DND-41 (cell line): ENCODE data around the gene HPCAL1.

Experiments
- ATAC-seq: fragments of 200-7000 bp; cut with Tn5 transposase; 3 replicates; pipeline ENCODE4 v1.9.1; 2021; ENCODE audit warnings: low read depth; ENCODE audit not compliant: insufficient read depth
- DNase-seq: peaks from one replicate; pipeline ENCODE4 v3.0.0-alpha.2; 2020
- H2AFZ ChIP-seq: 2 replicates; pipeline ENCODE4 v1.6.0; 2012; ENCODE audit warnings: low read depth, low read length
- H3K27ac ChIP-seq: 2 replicates; pipeline ENCODE4 v1.5.1; 2012; ENCODE audit warnings: low read length, inconsistent platforms
- H3K27me3 ChIP-seq: fragments of 200-600 bp; sonication (generic); 2 replicates; pipeline ENCODE4 v1.6.0; 2012; ENCODE audit warnings: low read length, mild to moderate bottlenecking, inconsistent platforms; ENCODE audit not compliant: insufficient read depth, poor library complexity
- H3K36me3 ChIP-seq: 2 replicates; pipeline ENCODE4 v1.5.1; 2012; ENCODE audit warnings: low read length, inconsistent platforms; ENCODE audit not compliant: insufficient read depth
- H3K4me1 ChIP-seq: 2 replicates; pipeline ENCODE4 v1.5.1; 2012; ENCODE audit warnings: mild to moderate bottlenecking, low read length; ENCODE audit not compliant: insufficient read depth
- H3K4me2 ChIP-seq: 2 replicates; pipeline ENCODE4 v1.6.0; 2012; ENCODE audit warnings: mild to moderate bottlenecking, moderate library complexity, low read length, inconsistent platforms; ENCODE audit not compliant: insufficient read depth
- H3K4me3 ChIP-seq, 2 experiments: fragments of 200-600 bp in 1 of 2; shearing (Covaris generic) in 1 of 2; 2 replicates each; pipeline ENCODE4 v1.5.1; 2012 to 2016; ENCODE audit warnings: inconsistent platforms in 2 of 2, low read length in 2 of 2, mild to moderate bottlenecking in 2 of 2, low read depth in 1 of 2, moderate library complexity in 1 of 2
- H3K79me2 ChIP-seq: 2 replicates; pipeline ENCODE4 v1.6.0; 2012; ENCODE audit warnings: low read length, inconsistent platforms; ENCODE audit not compliant: insufficient read depth
- H3K9ac ChIP-seq: 2 replicates; pipeline ENCODE4 v1.6.0; 2012; ENCODE audit warnings: low read depth, mild to moderate bottlenecking, inconsistent platforms, low read length, moderate library complexity
- H3K9me3 ChIP-seq: 2 replicates; pipeline ENCODE4 v1.5.1; 2012; ENCODE audit warnings: low read length, moderate library complexity, mild to moderate bottlenecking, inconsistent platforms; ENCODE audit not compliant: insufficient read depth, severe bottlenecking
- H4K20me1 ChIP-seq: 2 replicates; pipeline ENCODE4 v1.6.0; 2012; ENCODE audit warnings: low read length; ENCODE audit not compliant: insufficient read depth
- EZH2 ChIP-seq: IDR thresholded peaks from 3 replicates; pipeline ENCODE4 v1.6.1; 2012; ENCODE audit warnings: borderline replicate concordance, low read depth, mild to moderate bottlenecking, moderate library complexity, low read length, inconsistent platforms; ENCODE audit not compliant: severe bottlenecking
- TF ChIP-seq, protein P1 (sequence below): IDR thresholded peaks from 2 replicates; pipeline ENCODE4 v1.5.1; 2012; ENCODE audit warnings: borderline replicate concordance, low read length, moderate library complexity, mild to moderate bottlenecking; ENCODE audit not compliant: poor library complexity, severe bottlenecking; ENCODE audit errors: extremely low read depth

The HPCAL1 gene

DNA sequence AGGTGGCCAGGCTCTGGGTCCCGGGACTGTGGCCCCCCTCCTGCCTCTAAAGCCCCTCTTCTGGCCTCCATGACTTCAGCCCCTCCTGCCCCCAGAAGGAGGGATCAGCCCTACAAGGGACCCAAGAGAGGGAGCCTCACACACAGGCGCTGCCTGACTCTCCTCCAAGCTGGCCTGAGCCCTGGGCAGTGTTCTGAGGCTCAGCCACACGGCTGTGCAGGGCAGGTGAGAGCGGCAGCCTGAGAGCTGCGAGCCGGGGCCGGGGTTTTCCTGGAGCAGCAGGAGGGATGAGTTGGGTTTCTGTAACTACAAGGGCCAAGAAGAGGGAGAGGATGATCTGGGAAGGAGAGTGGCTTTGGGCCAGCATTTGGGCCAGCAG lies 70.1 kb downstream of the HPCAL1 start:
- ATAC-seq (no peak), DNase-seq (no peak)
- Histone ChIP-seq H3K27ac (no peak overlapping the region), H3K27me3 (no peaks in the 10 kb centered on the region), H3K4me3 (no peak overlapping the region), H4K20me1 (peaks cover 32% of the 10 kb centered on the region), H3K9ac (no peak overlapping the region), H3K4me1 (no peaks in the 10 kb centered on the region), H3K36me3 (no peaks in the 10 kb centered on the region), H2AFZ (no peak overlapping the region), H3K79me2 (no peaks in the 10 kb centered on the region), H3K9me3 (no peaks in the 10 kb centered on the region), H3K4me2 (no peak overlapping the region)
- TF ChIP-seq, protein P1, sequence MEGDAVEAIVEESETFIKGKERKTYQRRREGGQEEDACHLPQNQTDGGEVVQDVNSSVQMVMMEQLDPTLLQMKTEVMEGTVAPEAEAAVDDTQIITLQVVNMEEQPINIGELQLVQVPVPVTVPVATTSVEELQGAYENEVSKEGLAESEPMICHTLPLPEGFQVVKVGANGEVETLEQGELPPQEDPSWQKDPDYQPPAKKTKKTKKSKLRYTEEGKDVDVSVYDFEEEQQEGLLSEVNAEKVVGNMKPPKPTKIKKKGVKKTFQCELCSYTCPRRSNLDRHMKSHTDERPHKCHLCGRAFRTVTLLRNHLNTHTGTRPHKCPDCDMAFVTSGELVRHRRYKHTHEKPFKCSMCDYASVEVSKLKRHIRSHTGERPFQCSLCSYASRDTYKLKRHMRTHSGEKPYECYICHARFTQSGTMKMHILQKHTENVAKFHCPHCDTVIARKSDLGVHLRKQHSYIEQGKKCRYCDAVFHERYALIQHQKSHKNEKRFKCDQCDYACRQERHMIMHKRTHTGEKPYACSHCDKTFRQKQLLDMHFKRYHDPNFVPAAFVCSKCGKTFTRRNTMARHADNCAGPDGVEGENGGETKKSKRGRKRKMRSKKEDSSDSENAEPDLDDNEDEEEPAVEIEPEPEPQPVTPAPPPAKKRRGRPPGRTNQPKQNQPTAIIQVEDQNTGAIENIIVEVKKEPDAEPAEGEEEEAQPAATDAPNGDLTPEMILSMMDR = no peak

DNA sequence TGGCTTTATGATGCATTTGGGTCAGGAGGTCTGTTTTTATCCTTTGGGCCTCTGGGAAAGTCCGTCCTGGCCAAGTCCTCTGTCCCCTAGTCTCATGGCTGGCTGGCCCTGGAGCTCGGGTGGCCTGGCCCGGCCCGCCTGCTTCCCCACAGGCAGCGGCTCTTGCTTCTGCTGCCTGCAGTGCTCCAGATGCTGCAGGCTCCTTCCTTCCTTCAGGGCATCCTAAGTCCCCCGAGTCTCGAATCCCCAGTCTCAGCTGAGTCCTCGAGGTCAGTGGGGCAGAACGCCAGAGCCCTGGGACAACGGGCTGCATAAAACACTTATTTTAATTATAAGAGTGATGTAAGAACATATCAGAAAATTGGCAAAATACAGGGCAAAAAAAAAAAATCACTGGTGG lies 71.2 kb downstream of the HPCAL1 start:
- H3K9me3 ChIP-seq = no peaks in the 10 kb centered on the region
- H3K4me3 ChIP-seq = no peak overlapping the region
- H3K9ac ChIP-seq = no peak overlapping the region
- no peak overlapping the region for H3K4me2 ChIP-seq
- H3K27ac ChIP-seq = no peak overlapping the region
- H2AFZ ChIP-seq = no peak overlapping the region
- H3K36me3 ChIP-seq = no peaks in the 10 kb centered on the region
- no peaks in the 10 kb centered on the region for H3K79me2 ChIP-seq
- ATAC-seq (no peak), DNase-seq (no peak)
- TF ChIP-seq, protein P1 = no peak
- no peak for TF ChIP-seq EZH2
- no peaks in the 10 kb centered on the region for H3K27me3 ChIP-seq
- H3K4me1 ChIP-seq = no peaks in the 10 kb centered on the region
- peaks cover 29% of the 10 kb centered on the region for H4K20me1 ChIP-seq

DNA sequence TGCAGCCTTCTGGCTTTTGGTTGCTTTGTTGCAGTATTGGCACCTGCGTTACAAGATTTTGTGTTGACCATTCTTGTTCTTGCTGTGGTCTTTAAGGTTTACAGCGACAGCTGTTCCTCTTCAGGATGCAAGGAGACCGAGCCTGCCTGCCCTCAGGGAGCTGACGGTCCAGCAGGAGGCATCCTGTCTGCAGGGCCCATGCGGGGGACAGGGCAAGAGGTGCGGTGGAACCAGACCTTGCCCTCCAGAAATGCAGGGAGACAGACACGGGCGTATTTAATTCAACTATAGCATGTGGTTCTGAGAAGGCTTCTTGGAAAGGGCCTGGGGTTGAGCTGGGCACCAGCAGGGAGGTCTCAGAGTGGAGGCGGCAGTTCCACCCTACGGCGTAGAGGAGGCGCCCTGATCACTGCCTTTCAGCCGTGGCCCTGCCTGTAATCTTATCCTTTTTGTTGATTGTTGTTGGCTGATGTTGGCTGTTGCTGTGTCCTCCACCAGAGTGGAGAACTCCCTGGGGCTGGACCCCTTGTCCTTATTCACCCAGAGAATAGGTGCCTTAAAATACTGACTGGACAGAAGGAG lies 71.7 kb downstream of the HPCAL1 start:
- no peak overlapping the region for H3K27ac ChIP-seq
- no peak for TF ChIP-seq EZH2
- TF ChIP-seq, protein P1 = no peak
- no peaks in the 10 kb centered on the region for H3K79me2 ChIP-seq
- H3K4me1 ChIP-seq = no peaks in the 10 kb centered on the region
- no peak overlapping the region for H3K4me2 ChIP-seq
- no peaks in the 10 kb centered on the region for H3K36me3 ChIP-seq
- no peaks in the 10 kb centered on the region for H3K27me3 ChIP-seq
- H2AFZ ChIP-seq = no peak overlapping the region
- H3K9me3 ChIP-seq = no peaks in the 10 kb centered on the region
- no peak overlapping the region for H3K4me3 ChIP-seq
- DNase-seq (no peak), ATAC-seq (no peak)
- peaks cover 29% of the 10 kb centered on the region for H4K20me1 ChIP-seq
- H3K9ac ChIP-seq = no peak overlapping the region
